RWPE2 (cell line): Measurements from ENCODE around the gene CDC42EP4.

Source experiments
- ATAC-seq: fragments of 200-7000 bp; cut with Tn5 transposase; 3 replicates; pipeline ENCODE4 v1.9.1; 2021; ENCODE audit warnings: low read depth
- DNase-seq: peaks from one replicate; pipeline ENCODE4 v3.0.0-alpha.2; 2020; ENCODE audit warnings: low spot score
- H3K27ac ChIP-seq: fragments of 450-650 bp; 2 replicates; pipeline ENCODE4 v1.5.1; 2017; ENCODE audit warnings: mild to moderate bottlenecking; ENCODE audit not compliant: poor library complexity, severe bottlenecking
- H3K27me3 ChIP-seq: fragments of 250-450 bp; sonication (Bioruptor Pico); 2 replicates; pipeline ENCODE4 v1.5.1; 2021; ENCODE audit warnings: mild to moderate bottlenecking, moderate library complexity; ENCODE audit not compliant: insufficient read depth, poor library complexity, severe bottlenecking
- H3K36me3 ChIP-seq: fragments of 250-450 bp; sonication (Bioruptor Pico); 2 replicates; pipeline ENCODE4 v1.5.1; 2020; ENCODE audit warnings: low read depth, mild to moderate bottlenecking, moderate library complexity
- H3K4me1 ChIP-seq: fragments of 250-450 bp; sonication (Bioruptor Pico); 2 replicates; pipeline ENCODE4 v1.5.1; 2021; ENCODE audit warnings: mild to moderate bottlenecking, moderate library complexity; ENCODE audit not compliant: insufficient read depth, poor library complexity, severe bottlenecking
- H3K4me3 ChIP-seq: fragments of 250-450 bp; sonication (Bioruptor Pico); 2 replicates; pipeline ENCODE4 v1.5.1; 2021; ENCODE audit warnings: mild to moderate bottlenecking, moderate library complexity; ENCODE audit not compliant: severe bottlenecking
- H3K9me3 ChIP-seq: fragments of 250-450 bp; sonication (Bioruptor Pico); 2 replicates; pipeline ENCODE4 v1.5.1; 2021; ENCODE audit warnings: mild to moderate bottlenecking, moderate library complexity; ENCODE audit not compliant: severe bottlenecking
- TF ChIP-seq, protein P1 (sequence below): fragments of 450-650 bp; IDR thresholded peaks from one replicate; pipeline ENCODE4 v1.5.1; 2017; ENCODE audit warnings: mild to moderate bottlenecking, moderate library complexity; ENCODE audit not compliant: poor library complexity, severe bottlenecking

The CDC42EP4 gene

DNA sequence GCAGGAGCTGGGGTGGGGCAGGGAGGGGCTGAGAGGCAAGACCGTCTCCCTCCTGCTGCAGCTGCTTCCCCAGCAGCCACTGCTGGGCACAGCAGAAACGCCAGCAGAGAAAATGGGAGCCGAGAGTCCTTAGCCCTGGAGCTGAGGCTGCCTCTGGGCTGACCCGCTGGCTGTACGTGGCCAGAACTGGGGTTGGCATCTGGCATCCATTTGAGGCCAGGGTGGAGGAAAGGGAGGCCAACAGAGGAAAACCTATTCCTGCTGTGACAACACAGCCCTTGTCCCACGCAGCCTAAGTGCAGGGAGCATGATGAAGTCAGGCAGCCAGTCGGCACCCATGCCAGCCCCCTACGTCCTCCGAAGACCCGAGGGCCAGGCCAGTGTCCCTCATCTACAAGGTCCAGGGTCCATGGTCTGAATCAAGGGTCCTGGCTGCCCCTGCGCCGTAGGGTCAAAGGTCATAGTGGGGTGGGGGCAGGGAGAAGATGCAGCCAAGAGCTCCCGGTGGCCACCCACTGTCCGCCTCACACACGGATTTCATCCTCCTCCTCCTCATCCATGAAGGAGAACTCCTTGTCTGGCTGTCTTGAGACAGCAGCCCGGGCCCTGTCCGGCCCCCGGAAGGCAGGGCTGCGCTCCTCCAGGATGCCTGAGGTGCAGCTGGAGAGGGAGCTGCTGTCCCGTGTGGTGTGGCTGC, 26.7 kb downstream of the CDC42EP4 start:
- no peak overlapping the region for H3K27ac ChIP-seq
- DNase-seq (no peak), ATAC-seq (no peak)
- H3K9me3 ChIP-seq: no peaks in the 10 kb centered on the region
- no peak overlapping the region for H3K4me3 ChIP-seq
- peaks cover 27% of the 10 kb centered on the region for H3K4me1 ChIP-seq
- H3K36me3 ChIP-seq: peaks cover 31% of the 10 kb centered on the region
- TF ChIP-seq, protein P1, sequence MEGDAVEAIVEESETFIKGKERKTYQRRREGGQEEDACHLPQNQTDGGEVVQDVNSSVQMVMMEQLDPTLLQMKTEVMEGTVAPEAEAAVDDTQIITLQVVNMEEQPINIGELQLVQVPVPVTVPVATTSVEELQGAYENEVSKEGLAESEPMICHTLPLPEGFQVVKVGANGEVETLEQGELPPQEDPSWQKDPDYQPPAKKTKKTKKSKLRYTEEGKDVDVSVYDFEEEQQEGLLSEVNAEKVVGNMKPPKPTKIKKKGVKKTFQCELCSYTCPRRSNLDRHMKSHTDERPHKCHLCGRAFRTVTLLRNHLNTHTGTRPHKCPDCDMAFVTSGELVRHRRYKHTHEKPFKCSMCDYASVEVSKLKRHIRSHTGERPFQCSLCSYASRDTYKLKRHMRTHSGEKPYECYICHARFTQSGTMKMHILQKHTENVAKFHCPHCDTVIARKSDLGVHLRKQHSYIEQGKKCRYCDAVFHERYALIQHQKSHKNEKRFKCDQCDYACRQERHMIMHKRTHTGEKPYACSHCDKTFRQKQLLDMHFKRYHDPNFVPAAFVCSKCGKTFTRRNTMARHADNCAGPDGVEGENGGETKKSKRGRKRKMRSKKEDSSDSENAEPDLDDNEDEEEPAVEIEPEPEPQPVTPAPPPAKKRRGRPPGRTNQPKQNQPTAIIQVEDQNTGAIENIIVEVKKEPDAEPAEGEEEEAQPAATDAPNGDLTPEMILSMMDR: no peak
- H3K27me3 ChIP-seq: no peaks in the 10 kb centered on the region

- H3K4me3 ChIP-seq: no peak overlapping the region
- H3K27ac ChIP-seq: no peak overlapping the region
Measured at GRCh38 chr17:73284354-73284753, 27.4 kb downstream of the CDC42EP4 start.

DNA sequence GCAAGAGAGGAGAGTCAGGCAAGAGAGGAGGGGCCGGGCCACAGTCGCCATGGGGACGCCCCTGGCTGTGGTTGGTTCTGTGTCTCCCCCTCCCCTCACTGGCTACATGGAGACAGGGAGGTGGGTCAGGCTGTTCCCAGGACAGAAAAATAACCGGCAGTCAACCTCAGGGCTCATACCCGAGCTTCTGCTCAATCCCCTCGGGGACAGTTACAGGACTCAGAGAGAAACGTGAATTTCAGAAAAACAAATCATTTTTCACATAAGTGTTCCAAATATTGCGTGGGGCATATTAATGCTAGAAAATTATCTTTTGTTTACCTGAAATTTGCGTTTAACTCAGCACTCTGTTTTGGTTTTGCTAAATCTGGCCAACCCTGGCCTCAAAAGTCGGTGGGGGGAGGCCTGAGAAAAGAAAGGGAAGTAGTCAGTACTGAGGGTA, 27.9 kb downstream of the CDC42EP4 start:
- TF ChIP-seq, protein P1: no peak
- Histone ChIP-seq H3K36me3 (peaks cover 31% of the 10 kb centered on the region), H3K4me3 (no peak overlapping the region), H3K27me3 (no peaks in the 10 kb centered on the region), H3K4me1 (peaks cover 15% of the 10 kb centered on the region), H3K9me3 (no peaks in the 10 kb centered on the region), H3K27ac (no peak overlapping the region)
- no peak for ATAC-seq
- no peak for DNase-seq

More at GRCh38 chr17:73284354-73284753, 27.4 kb downstream of the CDC42EP4 start:
- Histone ChIP-seq H3K27me3 (no peaks in the 10 kb centered on the region), H3K9me3 (no peaks in the 10 kb centered on the region), H3K36me3 (peaks cover 31% of the 10 kb centered on the region), H3K4me1 (peaks cover 20% of the 10 kb centered on the region)
- DNase-seq (no peak), ATAC-seq (no peak)
- TF ChIP-seq, protein P1: no peak

DNA sequence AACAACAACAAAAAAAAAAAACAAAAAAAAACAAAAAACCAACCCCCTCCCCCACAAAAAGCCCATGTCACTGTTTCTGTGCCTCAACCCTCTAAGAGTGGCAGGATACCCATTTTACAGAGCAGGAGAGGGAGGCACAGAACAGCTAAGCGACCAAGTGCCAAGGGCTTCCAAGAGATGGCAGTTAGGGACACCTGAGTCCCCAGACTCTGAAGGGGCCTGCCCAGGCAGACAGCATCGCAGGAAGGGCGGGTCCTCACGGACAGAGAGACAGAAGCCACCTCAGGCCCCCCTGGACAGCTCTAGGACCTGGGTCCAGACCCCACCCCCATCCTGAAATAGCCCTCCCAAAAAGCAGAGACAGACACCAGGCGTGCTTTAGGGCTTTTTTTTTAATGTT, 28.6 kb downstream of the CDC42EP4 start:
- Histone ChIP-seq H3K27me3 (no peaks in the 10 kb centered on the region), H3K36me3 (peaks cover 31% of the 10 kb centered on the region), H3K9me3 (no peaks in the 10 kb centered on the region), H3K4me1 (peaks cover 11% of the 10 kb centered on the region), H3K4me3 (no peak overlapping the region), H3K27ac (no peak overlapping the region)
- DNase-seq: no peak
- TF ChIP-seq, protein P1: no peak
- no peak for ATAC-seq

- TF ChIP-seq, protein P1: no peak
- Histone ChIP-seq H3K27me3 (no peaks in the 10 kb centered on the region), H3K4me3 (no peak overlapping the region), H3K9me3 (no peaks in the 10 kb centered on the region), H3K36me3 (peaks cover 31% of the 10 kb centered on the region), H3K4me1 (peaks cover 11% of the 10 kb centered on the region), H3K27ac (no peak overlapping the region)
- ATAC-seq (no peak), DNase-seq (no peak)
Measured at GRCh38 chr17:73282629-73283028, 29.2 kb downstream of the CDC42EP4 start.
